ENCODE measurements around the gene ZBTB49.

Gene ZBTB49

DNA sequence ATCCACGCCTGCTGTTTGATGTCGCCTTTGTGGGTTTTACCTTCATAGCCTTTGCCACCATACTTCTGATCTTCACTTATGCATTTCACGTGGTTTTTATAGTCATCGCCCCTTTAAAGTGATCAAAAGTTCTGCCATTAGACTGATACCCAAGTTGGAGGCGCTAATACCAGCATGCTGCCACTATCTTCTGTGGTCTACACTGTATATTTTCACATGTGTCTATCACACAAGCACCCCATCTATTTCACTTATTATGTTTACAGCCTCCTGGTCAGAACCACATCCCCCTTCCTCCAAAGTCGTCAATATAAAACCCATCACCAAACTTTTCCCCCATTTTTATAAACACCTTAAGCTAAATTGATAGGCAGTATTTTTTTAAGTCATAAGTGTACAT is 8.3 kb upstream of the ZBTB49 start:
- no peak for FAIRE-seq
- DNase-seq (ENCODE audit: low spot score): no peak

DNA sequence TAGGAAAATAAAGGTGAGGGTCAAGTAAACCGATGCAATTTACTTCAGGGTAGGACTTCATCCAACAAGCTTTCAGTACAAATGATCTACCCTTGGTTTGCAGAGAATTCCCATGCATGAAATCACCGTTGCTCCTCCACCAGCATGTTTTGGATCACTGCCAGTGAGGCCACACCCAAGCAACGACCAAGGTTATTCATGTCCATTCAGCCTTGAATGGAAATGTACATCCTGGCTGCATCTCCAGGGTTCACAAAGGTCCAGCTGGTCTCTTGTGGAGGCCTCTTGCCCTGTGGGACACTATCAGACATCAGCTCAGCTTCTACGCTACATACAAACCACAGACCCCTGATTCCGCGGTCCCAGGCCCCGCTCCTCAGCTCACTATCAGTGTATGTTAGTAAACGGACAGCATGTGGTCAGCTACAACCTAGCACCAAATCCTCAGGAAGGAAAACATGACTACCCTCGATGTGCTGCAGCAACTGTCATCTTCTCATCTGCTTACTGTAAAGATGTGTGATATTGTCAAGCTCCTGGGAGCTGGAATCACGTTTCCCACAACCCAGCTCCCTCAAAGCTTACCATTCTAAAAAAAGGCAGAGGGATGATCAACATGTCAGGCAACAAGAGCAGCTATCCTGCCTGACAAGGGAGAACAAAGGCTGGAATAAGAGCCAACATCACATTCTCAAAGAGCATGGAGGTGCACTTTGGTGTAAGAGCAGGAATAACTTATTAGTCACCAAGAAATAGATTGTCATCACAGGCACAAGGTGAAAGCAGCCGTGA is 5.0 kb upstream of the ZBTB49 start:
- no peak for DNase-seq (ENCODE audit: low spot score)
- no peak for FAIRE-seq

- FAIRE-seq: no peak
These were observed 2.0 kb upstream of the ZBTB49 start for GRCh38 chr4:4288098-4288497.

GRCh38 chr4:4289055-4289454 is 996 bp upstream of the ZBTB49 start:
- FAIRE-seq (no peak), DNase-seq (ENCODE audit: low spot score) (no peak)

More at GRCh38 chr4:4288098-4288497, 2.0 kb upstream of the ZBTB49 start:
- DNase-seq (ENCODE audit: low spot score): no peak

DNA sequence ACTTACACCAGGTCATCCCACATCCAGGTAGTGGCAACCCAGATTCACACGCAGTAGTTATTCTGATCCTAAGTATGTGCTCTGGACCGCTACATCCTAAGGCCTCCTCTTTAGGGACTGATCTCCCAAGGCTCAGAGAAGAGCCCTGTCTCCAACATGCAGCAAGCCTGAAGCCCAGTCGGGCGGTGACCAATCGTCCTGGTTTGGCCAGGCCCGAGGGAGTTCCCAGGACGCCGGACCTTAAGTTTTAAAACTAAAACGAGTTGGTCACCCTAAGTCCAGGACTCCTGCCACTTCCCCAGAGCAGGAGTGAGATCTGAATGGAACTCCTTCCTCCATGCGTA is 482 bp upstream of the ZBTB49 start:
- peak; percentile 4 for DNase-seq (ENCODE audit: low spot score)
- FAIRE-seq: no peak

DNA sequence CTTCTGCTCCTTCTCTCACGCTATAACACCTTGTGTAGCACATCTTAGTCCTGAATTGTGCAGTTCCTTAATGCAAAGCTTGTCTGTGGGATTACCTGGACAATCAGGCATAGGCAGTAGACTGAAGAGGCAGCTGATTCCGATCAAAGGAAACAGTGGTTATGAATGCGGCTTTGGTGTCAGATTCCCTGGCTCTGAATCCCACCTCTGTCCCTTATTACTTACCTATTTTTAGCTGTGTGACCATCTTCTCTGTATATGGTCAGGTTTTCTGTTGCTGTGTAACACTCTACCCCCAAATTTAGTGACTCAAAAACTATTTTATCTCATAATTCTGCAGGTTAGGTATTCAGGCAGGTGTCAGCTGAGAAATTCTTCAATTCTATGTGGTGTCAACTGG is 3.2 kb downstream of the ZBTB49 start:
- FAIRE-seq (no peak), DNase-seq (ENCODE audit: low spot score) (no peak)

GRCh38 chr4:4296283-4296846 is 6.3 kb downstream of the ZBTB49 start:
- DNase-seq (ENCODE audit: low spot score): no peak
- no peak for FAIRE-seq

- FAIRE-seq: no peak
- DNase-seq (ENCODE audit: low spot score): no peak
These were observed 9.0 kb downstream of the ZBTB49 start for GRCh38 chr4:4299006-4299405.

DNA sequence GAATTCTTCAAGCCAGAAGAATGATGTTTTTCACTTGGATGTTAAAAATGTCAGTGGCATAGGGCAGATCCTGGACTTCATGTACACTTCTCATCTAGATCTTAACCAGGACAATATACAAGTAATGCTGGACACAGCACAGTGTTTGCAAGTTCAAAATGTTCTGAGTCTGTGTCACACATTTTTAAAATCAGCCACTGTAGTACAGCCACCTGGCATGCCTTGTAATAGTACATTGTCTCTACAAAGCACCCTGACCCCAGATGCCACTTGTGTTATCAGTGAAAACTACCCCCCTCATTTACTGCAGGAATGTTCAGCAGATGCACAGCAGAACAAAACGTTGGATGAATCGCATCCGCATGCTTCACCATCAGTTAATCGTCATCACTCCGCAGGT is 11.9 kb downstream of the ZBTB49 start:
- FAIRE-seq: no peak
- no peak for DNase-seq (ENCODE audit: low spot score)

DNA sequence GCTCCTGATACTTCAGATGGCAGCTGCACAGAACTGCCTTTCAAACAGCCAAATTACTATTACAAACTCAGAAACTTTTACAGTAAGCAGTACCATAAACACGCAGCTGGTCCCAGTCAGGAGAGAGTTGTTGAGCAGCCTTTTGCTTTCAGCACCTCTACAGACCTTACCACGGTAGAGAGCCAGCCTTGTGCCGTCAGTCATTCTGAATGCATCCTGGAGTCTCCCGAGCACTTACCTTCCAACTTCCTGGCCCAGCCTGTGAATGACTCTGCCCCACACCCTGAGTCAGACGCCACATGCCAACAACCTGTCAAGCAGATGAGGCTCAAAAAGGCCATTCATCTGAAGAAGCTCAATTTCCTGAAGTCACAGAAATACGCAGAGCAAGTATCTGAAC is 12.4 kb downstream of the ZBTB49 start:
- DNase-seq (ENCODE audit: low spot score): no peak
- no peak for FAIRE-seq

DNA sequence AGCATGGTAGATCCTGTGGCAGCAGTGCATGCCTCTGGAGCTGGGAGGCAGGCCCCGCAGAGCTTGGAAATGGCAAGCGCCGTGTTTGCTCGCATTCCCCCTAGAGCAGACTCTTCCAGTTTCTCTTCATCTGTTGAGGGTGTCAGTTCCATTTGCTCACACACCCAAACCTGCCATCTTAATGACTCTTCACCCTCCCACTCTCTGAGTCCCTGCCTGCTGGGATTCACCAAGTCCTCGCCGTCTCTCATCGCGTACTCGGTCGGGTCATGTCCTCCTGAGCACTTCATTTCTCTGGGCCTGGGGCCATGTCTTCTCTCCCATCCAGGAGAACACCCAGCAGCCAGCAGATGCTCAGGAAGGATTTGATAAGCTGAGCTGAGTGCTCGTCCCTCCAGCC is 16.9 kb downstream of the ZBTB49 start:
- no peak for FAIRE-seq
- DNase-seq (ENCODE audit: low spot score): no peak

DNA sequence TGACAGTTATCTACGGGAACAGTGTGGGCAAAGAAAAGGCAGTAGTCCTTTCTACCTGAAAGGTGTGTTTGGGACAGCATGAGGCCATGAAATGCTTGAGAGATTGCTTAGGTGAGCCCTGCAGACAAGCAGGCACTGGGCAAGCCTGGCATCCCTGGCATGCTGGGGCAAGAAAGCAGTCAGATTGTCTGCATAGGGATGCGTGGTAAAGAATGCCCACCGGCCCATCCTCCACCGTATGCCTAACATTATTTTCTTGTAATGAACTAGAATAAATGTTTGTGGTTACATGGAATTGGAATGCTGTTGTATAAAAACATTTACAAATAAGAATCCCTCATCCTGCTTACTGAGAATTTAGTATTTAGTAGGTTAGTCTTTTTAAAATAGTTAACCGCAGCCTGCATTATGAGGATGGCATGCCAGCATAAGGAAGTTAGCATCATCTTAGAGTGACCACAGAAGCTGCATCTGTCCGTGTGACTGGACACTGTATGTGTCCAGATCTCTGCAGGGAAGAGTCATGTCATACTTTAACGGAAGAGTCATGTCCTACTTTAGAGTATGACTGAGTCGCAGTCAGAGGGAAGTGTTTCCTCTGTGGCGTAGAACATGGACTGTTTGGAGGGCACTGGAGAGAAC is 18.9 kb downstream of the ZBTB49 start:
- FAIRE-seq: no peak
- DNase-seq (ENCODE audit: low spot score): no peak

DNA sequence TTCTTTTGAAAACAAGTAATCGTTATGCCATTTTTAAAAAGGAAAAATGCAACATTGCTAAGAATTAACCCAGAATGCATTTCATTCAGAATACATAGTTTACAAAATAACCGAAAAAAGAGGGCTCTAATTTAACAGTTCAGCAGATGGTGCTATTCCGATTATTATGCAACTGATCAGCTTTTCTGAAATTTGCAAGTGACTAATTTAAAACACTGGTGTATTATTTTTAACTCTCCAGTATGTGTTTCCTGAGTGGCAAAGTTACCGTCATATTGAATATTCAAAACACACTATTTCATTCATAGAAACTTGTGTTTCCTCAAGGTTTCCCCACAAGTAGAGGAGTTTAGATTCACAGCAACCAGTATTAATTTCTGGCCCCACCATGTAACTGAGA is 21.1 kb downstream of the ZBTB49 start:
- FAIRE-seq (no peak), DNase-seq (ENCODE audit: low spot score) (no peak)

GRCh38 chr4:4315461-4316149 is 25.6 kb downstream of the ZBTB49 start:
- no peak for DNase-seq (ENCODE audit: low spot score)
- FAIRE-seq: no peak

GRCh38 chr4:4316150-4316495 is 26.1 kb downstream of the ZBTB49 start:
- no peak for DNase-seq (ENCODE audit: low spot score)
- no peak for FAIRE-seq

- no peak for DNase-seq (ENCODE audit: low spot score)
- no peak for FAIRE-seq
These were observed 27.6 kb downstream of the ZBTB49 start for GRCh38 chr4:4317496-4318232.

- DNase-seq (ENCODE audit: low spot score) (no peak), FAIRE-seq (no peak)
These were observed 30.5 kb downstream of the ZBTB49 start for GRCh38 chr4:4320528-4320927.

DNA sequence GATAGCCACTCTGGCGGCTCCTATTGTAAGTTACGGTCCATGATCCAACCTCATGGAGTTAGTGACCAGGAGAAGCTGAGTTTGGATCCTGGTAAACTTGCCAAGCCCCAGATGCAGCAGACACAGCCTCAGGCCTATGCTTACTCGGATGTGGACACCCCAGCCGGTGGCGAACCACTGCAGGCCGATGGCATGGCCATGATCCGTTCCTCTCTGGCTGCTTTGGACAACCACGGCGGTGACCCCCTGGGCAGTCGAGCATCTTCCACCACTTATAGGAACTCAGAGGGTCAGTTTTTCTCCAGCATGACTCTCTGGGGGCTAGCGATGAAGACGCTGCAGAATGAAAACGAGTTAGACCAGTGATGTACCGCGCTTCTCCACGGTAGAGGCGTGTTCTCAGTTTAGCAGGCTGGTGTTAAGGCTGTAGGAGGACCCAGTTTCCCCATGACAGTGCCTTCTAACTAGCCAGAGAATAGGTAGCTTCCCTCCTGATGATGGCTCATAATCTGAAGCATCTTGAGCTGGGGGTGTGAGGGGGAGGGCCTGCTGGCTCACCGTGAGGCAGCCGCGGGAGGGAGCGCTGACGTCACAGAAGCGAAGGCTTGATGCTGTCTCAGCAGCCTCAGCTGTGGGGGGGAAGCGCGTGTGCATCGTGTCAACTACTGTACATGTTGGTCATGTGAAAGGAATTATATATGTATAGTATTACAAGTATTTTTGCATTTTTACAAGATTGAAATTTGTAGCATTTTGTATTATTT is 31.1 kb downstream of the ZBTB49 start:
- DNase-seq (ENCODE audit: low spot score) (no peak), FAIRE-seq (no peak)

GRCh38 chr4:4321951-4322688 is 32.1 kb downstream of the ZBTB49 start:
- FAIRE-seq: no peak

More at GRCh38 chr4:4321951-4322688, 32.1 kb downstream of the ZBTB49 start:
- DNase-seq (ENCODE audit: low spot score): no peak

Measured in urothelium cell line (cell line).